Measurements from ENCODE around the gene CTIF. TPM values are rescaled to one million over a fixed set of nuclear protein-coding genes. Genes with fewer than 3 reads are reported as not detected.
A peak's percentile ranks its signal among the peaks of the same experiment; 100 is the strongest.

The CTIF gene
- total and polyA plus RNA-seq, 11 donors: 21.2 to 93.0 (median 68.0) TPM

DNA sequence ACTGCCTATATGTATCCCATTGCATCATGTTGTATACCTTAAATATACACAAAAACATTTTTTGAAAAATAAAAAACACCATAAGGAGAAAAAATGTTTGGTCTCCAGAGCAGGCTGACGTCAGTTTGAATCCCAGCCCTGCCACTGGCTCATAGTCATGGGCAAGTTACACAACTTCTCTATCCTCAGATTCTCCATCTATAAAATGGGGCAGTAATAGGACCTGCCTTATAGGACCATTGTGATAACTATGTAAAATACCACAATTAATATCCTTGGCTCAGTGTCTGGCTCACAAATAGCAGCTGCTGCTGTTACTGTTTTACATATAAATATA, 276.3 kb downstream of the CTIF start:
- no peak for ATAC-seq
- WGBS, 4 donors: 89 to 97% (median 93%) methylated on average over 1 of the region's 1 CpG
- Histone ChIP-seq H3K36me3 (peaks cover 0 to 26% (median 10%) of the 10 kb centered on the region in 9 donors), H3K4me1 (peaks cover 0 to 38% (median 17%) of the 10 kb centered on the region in 12 donors), H3K27ac (peak overlapping the region in 2 of 12 donors; percentile 28 to 61), H3K27me3 (no peaks in the 10 kb centered on the region), H3K4me3 (no peak overlapping the region), H3K9me3 (no peaks in the 10 kb centered on the region)
- intact Hi-C loops (cut with DNase I): no loop called here
- DNase-seq: no peak
- TF ChIP-seq POLR2A (IDR thresholded peaks at IDR 0.05): no peak
- TF ChIP-seq, protein P1, sequence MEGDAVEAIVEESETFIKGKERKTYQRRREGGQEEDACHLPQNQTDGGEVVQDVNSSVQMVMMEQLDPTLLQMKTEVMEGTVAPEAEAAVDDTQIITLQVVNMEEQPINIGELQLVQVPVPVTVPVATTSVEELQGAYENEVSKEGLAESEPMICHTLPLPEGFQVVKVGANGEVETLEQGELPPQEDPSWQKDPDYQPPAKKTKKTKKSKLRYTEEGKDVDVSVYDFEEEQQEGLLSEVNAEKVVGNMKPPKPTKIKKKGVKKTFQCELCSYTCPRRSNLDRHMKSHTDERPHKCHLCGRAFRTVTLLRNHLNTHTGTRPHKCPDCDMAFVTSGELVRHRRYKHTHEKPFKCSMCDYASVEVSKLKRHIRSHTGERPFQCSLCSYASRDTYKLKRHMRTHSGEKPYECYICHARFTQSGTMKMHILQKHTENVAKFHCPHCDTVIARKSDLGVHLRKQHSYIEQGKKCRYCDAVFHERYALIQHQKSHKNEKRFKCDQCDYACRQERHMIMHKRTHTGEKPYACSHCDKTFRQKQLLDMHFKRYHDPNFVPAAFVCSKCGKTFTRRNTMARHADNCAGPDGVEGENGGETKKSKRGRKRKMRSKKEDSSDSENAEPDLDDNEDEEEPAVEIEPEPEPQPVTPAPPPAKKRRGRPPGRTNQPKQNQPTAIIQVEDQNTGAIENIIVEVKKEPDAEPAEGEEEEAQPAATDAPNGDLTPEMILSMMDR (IDR thresholded peaks at IDR 0.05): no peak

DNA sequence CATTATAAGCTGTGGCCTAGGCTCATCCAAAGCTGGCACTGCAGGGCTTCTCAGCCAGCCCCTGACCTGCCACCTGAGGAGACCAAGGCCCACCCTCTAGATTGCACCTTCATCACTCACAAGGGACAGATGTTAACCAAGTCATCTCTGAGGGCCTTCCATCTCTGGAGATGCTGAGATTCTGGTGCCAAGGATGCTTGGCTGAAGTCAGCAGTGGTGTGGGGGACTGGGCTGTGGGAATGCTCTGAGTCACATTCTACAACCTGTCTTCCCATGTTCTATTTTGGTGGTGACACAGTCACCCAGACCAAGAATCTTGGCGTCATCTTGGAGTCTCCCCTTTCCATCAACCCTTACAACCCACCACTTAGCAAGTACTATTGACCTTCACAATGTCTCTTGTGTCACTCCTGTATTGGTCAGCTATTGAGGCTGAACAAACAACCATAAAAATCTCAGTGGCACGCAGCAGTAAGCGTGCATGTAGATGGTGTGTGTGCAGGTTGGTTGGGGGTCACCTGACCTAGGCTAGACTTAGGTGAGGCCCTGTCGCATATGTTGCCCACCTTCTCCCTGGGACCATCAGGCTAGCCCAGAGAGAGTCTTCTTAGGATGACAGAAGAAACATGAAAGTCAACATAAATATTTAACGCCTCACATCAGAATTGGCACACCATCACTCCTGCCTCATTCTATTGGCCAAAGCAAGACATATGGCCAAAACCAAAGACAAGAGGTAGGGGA, 276.9 kb downstream of the CTIF start:
- peak in 3 of 5 donors; percentile 4 to 22 (median 10) for DNase-seq
- H3K27ac ChIP-seq: no peak overlapping the region

DNA sequence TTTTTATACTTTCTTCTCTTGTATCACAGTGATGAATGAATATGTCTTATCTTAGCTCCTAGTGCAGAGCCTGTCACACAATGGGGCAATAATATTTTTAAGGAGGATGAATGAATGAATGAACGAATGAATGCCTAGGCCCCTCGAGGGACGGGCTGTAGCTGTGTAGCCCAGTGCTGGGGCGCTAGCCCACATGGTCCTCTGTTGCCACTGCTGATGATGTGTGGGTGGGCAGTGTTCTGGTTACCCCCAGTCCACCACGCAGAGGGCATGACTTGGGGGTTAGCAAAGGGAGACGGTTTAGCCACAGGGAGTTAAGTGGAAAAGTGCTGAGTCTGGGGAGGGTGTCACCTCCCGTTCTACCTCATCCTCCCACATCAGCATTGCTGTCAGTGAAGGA, 277.7 kb downstream of the CTIF start:
- Histone ChIP-seq H3K27ac (no peak overlapping the region), H3K4me1 (peaks cover 0 to 38% (median 17%) of the 10 kb centered on the region in 12 donors), H3K9me3 (no peaks in the 10 kb centered on the region), H3K36me3 (peaks cover 0 to 26% (median 11%) of the 10 kb centered on the region in 9 donors), H3K4me3 (no peak overlapping the region), H3K27me3 (no peaks in the 10 kb centered on the region)
- WGBS, 4 donors: 80 to 83% (median 82%) methylated on average over 7 of the region's 7 CpGs
- ATAC-seq: no peak
- intact Hi-C loops (cut with DNase I): no loop called here
- DNase-seq: peak in 1 of 5 donors; percentile 10
- no peak for TF ChIP-seq POLR2A (IDR thresholded peaks at IDR 0.05)
- TF ChIP-seq, protein P1 (IDR thresholded peaks at IDR 0.05): no peak

More for the DNA sequence above, 276.9 kb downstream of the CTIF start:
- no peak for ATAC-seq
- Histone ChIP-seq H3K36me3 (peaks cover 0 to 26% (median 10%) of the 10 kb centered on the region in 9 donors), H3K4me1 (peaks cover 0 to 38% (median 17%) of the 10 kb centered on the region in 12 donors), H3K4me3 (no peak overlapping the region), H3K9me3 (no peaks in the 10 kb centered on the region), H3K27me3 (no peaks in the 10 kb centered on the region)
- 77 to 98% (median 89%) methylated on average over 5 of the region's 5 CpGs for WGBS, 4 donors
- no peak for TF ChIP-seq POLR2A (IDR thresholded peaks at IDR 0.05)
- TF ChIP-seq, protein P1 (IDR thresholded peaks at IDR 0.05): no peak
- intact Hi-C loops (cut with DNase I): no loop called here

DNA sequence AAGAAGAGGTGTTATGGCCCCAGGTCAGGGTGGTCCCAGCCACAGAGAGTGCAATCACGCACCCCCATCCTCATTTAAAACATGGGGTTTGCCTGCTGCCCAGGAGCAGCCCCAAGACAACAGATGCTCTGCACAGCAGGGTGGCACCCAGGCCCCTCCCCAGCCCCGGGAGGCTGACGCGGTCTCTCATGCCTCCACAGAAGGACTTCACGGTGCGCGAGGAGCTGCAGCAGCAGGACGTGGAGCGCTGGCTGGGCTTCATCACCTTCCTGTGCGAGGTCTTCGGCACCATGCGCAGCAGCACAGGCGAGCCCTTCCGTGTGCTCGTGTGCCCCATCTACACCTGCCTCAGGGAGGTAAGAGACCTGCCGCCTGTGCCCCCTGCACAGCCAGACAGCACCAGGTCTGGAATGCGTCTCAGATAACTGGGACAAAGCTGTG, 278.2 kb downstream of the CTIF start:
- Histone ChIP-seq H3K27me3 (no peaks in the 10 kb centered on the region), H3K4me3 (no peak overlapping the region), H3K27ac (no peak overlapping the region), H3K9me3 (no peaks in the 10 kb centered on the region), H3K4me1 (peaks cover 0 to 38% (median 17%) of the 10 kb centered on the region in 12 donors), H3K36me3 (peaks cover 0 to 26% (median 12%) of the 10 kb centered on the region in 9 donors)
- WGBS, 4 donors: 90 to 96% (median 94%) methylated on average over 3 to 17 of the region's 17 CpGs
- no peak for ATAC-seq
- no peak for TF ChIP-seq POLR2A (IDR thresholded peaks at IDR 0.05)
- TF ChIP-seq, protein P1 (IDR thresholded peaks at IDR 0.05): no peak
- intact Hi-C loops (cut with DNase I): no loop called here
- peak in 3 of 5 donors; percentile 13 to 45 (median 16) for DNase-seq

Data from heart left ventricle (tissue), 16 donors.